Left lung (tissue), 10 donors: ENCODE measurements around the gene STAG3. TPM values are rescaled to one million over a fixed set of nuclear protein-coding genes. Genes with fewer than 3 reads are reported as not detected.

Experiments used
- ATAC-seq: fragments of 200-7000 bp; cut with Tn5 transposase; one replicate; pipeline ENCODE4 v1.9.1; 2020; ENCODE audit warnings: moderate library complexity
- DNase-seq, 4 donors: peaks; one replicate each; pipeline ENCODE4 v3.0.0-alpha.2; 2013 to 2020
- H3K27ac ChIP-seq, 2 donors: fragments of 200-600 bp; sonication (generic) in 1 of 2; one replicate each; pipeline versions ENCODE4 v1.5.0 to v1.8.0; 2020 to 2021
- H3K27me3 ChIP-seq, 2 donors: fragments of 200-600 bp; sonication (generic) in 1 of 2; one replicate each; pipeline versions ENCODE4 v1.5.0 to v1.8.0; 2020 to 2021
- H3K36me3 ChIP-seq, 2 donors: fragments of 200-600 bp; sonication (generic) in 1 of 2; one replicate each; pipeline versions ENCODE4 v1.5.0 to v1.8.0; 2020 to 2021
- H3K4me1 ChIP-seq, 2 donors: fragments of 200-600 bp; one replicate each; pipeline ENCODE4 v1.8.0; 2021
- H3K4me3 ChIP-seq, 2 donors: fragments of 200-600 bp; sonication (generic) in 1 of 2; one replicate each; pipeline versions ENCODE4 v1.5.0 to v1.8.0; 2020 to 2021; ENCODE audit warnings: mild to moderate bottlenecking in 1 of 2
- H3K9me3 ChIP-seq, 2 donors: fragments of 200-600 bp; sonication (generic) in 1 of 2; one replicate each; pipeline versions ENCODE4 v1.5.0 to v1.8.0; 2020 to 2021
- CTCF ChIP-seq, 2 donors: fragments of 200-600 bp; sonication (generic) in 1 of 2; IDR thresholded peaks; one replicate each; pipeline versions ENCODE4 v1.5.0 to v1.8.0; 2021; ENCODE audit warnings: antibody characterized with exemption in 2 of 2
- intact Hi-C, 2 donors: fragments of 100-400 bp; cut with DNase I; formaldehyde crosslinking; loops; one replicate each; pipeline versions ENCODE4 v1.11.2 to v1.14.2; 2022
- polyA plus RNA-seq, 6 donors: library from polyadenylated mRNA; unstranded; fragments of 120-200 nt; gene quantifications; one replicate each; pipeline ENCODE4 v1.2.1, GENCODE V29; 2013; ENCODE audit not compliant: insufficient read length in 6 of 6
- total RNA-seq, 2 donors: library from RNA; stranded (reverse); fragmentation: NEBNext Ultra II Directional; extraction: Animal tissue kit (Norgen Biotek cat#: 25700); gene quantifications; one replicate each; pipeline ENCODE4 v1.2.1, GENCODE V29; 2021
- donor health status: DM: no; HTN: yes; CAD: no.
- donor health status: DM: no; HTN: no; CAD: no.

The STAG3 gene
- total and polyA plus RNA-seq, 8 donors, result 0.96 to 27.3 (median 22.4) TPM

GRCh38 chr7:100208911-100209408, 31.2 kb downstream of the STAG3 start:
- intact Hi-C loops, result no loop called here
- no peak for DNase-seq
- H3K27me3 ChIP-seq, result no peaks in the 10 kb centered on the region

GRCh38 chr7:100209493-100209892, 31.8 kb downstream of the STAG3 start:
- Histone ChIP-seq H3K4me3 (no peak overlapping the region), H3K36me3 (no peaks in the 10 kb centered on the region), H3K9me3 (no peaks in the 10 kb centered on the region), H3K4me1 (no peaks in the 10 kb centered on the region), H3K27me3 (no peaks in the 10 kb centered on the region), H3K27ac (no peak overlapping the region)
- TF ChIP-seq CTCF (IDR thresholded peaks at IDR 0.05), result no peak
- ATAC-seq (no peak), DNase-seq (no peak)
- intact Hi-C loops, result no loop called here

More at GRCh38 chr7:100208911-100209408, 31.2 kb downstream of the STAG3 start:
- no peak overlapping the region for H3K27ac ChIP-seq
- H3K36me3 ChIP-seq, result no peaks in the 10 kb centered on the region
- H3K4me3 ChIP-seq, result no peak overlapping the region
- no peak for ATAC-seq
- no peaks in the 10 kb centered on the region for H3K9me3 ChIP-seq
- H3K4me1 ChIP-seq, result no peaks in the 10 kb centered on the region
- TF ChIP-seq CTCF (IDR thresholded peaks at IDR 0.05), result no peak

- DNase-seq (peak in 1 of 4 donors; percentile 59), ATAC-seq (no peak)
- H3K9me3 ChIP-seq, result no peaks in the 10 kb centered on the region
- no peaks in the 10 kb centered on the region for H3K27me3 ChIP-seq
- H3K4me3 ChIP-seq, result no peak overlapping the region
- intact Hi-C loops, result no loop called here
- no peak overlapping the region for H3K27ac ChIP-seq
- TF ChIP-seq CTCF (IDR thresholded peaks at IDR 0.05), result no peak
- no peaks in the 10 kb centered on the region for H3K36me3 ChIP-seq
- H3K4me1 ChIP-seq, result no peaks in the 10 kb centered on the region
These were observed 33.1 kb downstream of the STAG3 start for GRCh38 chr7:100210805-100211204.

- ATAC-seq, result no peak
- Histone ChIP-seq H3K27ac (no peak overlapping the region), H3K9me3 (no peaks in the 10 kb centered on the region), H3K36me3 (no peaks in the 10 kb centered on the region), H3K27me3 (no peaks in the 10 kb centered on the region), H3K4me3 (no peak overlapping the region), H3K4me1 (no peaks in the 10 kb centered on the region)
- intact Hi-C loops, result no loop called here
- DNase-seq, result no peak
- no peak for TF ChIP-seq CTCF (IDR thresholded peaks at IDR 0.05)
These were observed 33.6 kb downstream of the STAG3 start for GRCh38 chr7:100211342-100211780.

GRCh38 chr7:100212631-100213286, 35.0 kb downstream of the STAG3 start:
- H3K27me3 ChIP-seq, result no peaks in the 10 kb centered on the region
- H3K9me3 ChIP-seq, result no peaks in the 10 kb centered on the region
- no peaks in the 10 kb centered on the region for H3K4me1 ChIP-seq
- TF ChIP-seq CTCF (IDR thresholded peaks at IDR 0.05), result no peak
- no peaks in the 10 kb centered on the region for H3K36me3 ChIP-seq
- H3K27ac ChIP-seq, result no peak overlapping the region
- ATAC-seq, result no peak
- no peak for DNase-seq
- no peak overlapping the region for H3K4me3 ChIP-seq
- intact Hi-C loops, result no loop called here
